NCI-H2081 treated with DMSO at 0.1 percent for 48 hours (cell line): ENCODE results near the gene DHX58.
"Not testable (repeated sequence)": the region's sequence is repeated elsewhere in the genome, so short reads cannot be mapped to it uniquely, and the experiment has no call there.

ENCODE experiments used
- DNase-seq: peaks from one replicate; lab custom pipeline; 2025; lab: John Stamatoyannopoulos, UW

DHX58 gene

DNA sequence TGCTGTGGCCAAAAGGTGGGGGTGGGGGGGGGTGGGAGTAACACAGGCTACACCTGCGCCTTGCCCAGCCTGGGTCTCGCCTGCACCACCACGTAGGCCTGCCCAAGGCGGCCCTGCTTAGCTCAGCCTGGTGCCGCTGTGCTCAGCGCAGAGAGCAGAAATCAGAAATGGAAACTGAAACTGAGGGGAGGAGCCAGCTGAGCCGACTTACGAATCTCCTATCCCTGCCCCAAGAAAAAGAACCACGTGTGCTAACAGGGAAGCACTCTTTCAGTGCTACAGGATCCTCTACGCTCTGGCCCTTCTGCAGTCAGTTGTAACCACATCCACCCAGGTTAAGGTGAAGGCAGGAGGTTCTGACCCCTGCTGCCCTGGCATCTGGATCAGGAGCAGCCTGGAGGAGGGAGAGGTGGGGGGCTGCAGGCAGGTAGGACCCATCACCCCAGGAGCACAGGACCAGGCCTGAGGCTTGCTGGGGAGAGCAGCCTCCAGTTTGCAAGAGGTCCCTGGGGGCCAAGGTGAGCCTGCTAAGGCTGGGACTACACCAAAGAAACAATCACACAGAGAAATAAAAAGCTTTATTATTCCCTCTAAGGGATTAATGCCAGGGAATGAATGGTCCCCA, at the start of gene DHX58:
Gene DHX58 (minus strand): TSS at position 163 of the 625 bp plus-strand sequence. CDS start 822 bp downstream, outside the sequence.
- no peak for DNase-seq

- no peak for DNase-seq
Observed at GRCh38 chr17:42160531-42160910, 48.0 kb upstream of the DHX58 start.

- DNase-seq, result no peak
Observed at GRCh38 chr17:42159796-42160530, 47.4 kb upstream of the DHX58 start.

DNA sequence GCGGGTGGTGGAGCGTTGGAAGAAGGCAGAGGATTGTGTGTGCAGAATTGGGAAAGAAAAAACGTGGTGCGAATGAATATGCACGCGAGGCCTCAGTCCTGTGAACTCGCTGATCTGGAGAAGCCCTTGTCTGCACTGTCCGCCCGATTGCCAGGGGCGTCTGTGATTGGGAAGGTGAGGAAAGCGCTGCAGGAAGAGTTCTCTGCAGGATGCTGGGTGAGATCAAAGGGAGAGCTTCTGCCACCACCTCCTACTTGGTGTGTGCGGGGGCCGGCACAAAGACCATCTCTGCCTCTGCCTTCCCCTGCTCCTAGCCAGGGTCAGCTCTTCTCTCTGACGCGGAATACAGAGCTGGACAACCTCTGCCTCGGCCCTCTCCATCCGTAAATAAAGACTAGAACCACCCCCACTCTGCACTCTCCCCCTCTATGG, 43.1 kb upstream of the DHX58 start:
- no peak for DNase-seq

DNA sequence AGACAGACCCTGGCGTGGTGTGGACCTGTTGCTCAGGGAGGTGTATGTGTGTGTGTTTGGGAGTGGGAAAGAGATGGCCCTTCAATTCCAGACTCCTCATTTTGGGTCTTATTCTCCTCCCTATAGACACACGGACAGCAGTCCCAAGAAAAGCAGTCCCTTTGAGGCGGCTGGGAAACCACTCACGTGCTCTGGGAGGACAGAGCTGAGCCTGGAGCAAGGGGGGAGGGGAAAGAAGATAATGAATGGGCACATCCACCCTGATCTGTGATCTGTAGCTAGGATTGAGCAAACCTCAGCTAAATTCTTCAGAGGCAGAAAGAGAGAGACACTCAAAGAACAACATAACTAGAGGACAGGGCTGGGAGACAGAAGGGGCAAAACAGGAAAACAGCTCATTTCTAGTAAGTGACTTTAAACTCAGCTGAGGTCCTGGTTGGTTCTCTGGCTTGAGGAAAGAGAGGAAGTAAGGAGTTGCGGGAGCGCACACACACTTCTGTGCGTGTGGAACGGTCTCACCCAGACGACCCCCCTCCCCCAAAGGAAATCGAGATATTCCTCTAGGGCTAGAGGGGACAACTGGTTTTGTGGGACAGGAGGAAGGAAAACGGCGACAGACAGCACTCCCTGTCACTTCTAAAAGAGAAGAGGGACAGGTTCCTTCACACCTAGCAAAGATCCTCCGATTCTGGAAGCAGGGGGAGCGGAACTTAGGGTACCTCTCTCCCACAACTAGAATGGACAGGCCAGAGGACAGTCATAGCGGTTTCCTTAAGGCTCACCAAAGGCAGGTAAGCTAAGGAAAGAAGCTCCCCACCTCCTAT, 41.6 kb upstream of the DHX58 start:
- no peak for DNase-seq

DNA sequence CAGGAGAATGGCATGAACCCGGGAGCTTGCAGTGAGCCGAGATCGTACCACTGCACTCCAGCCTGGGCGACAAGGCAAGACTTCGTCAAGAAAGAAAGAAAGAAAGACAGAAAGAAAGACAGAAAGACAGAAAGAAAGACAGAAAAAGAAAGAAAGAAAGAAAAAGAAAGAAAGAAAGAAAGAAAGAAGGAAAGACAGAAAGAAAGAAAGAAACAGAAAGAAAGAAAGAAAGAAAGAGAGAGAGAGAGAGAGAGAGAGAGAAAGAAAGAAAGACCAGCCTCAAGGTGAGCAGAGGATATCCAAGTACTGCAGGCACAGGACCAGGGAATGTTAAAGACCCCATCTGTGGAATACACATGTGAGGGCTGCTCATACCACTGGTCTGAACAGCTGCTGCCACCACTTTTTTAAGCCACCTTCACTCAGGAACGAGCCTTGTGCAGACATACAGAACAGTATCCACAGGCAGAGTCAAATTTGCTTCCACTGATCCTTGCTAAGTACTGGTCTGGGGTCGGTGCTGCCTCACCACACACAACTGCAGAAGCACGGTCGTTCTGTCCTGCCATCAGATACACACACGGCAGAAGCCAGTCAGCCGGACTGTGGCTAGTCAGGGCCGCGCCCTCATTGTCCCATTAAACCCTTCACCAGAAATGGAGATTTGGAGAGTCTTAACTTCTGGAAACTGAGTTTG, 34.5 kb upstream of the DHX58 start:
- no peak for DNase-seq

DNA sequence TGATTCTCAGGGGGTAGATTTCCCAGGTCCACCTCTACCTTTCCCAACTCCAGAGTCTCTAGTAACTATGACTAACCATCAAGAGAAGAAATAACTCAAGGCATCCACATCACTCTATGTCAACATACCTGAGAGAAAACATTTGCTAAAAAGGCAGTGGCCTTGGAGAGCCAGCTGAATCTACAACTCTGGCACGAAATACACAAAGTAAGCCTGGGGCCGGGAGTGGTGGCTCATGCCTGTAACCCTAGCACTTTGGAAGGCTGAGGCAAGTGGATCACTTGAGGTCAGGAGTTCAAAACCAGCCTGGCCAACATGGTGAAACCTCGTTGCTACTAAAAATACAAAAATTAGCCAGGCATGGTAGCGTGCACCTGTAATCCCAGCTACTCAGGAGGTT, 30.6 kb upstream of the DHX58 start:
- not testable (repeated sequence) for DNase-seq

DNA sequence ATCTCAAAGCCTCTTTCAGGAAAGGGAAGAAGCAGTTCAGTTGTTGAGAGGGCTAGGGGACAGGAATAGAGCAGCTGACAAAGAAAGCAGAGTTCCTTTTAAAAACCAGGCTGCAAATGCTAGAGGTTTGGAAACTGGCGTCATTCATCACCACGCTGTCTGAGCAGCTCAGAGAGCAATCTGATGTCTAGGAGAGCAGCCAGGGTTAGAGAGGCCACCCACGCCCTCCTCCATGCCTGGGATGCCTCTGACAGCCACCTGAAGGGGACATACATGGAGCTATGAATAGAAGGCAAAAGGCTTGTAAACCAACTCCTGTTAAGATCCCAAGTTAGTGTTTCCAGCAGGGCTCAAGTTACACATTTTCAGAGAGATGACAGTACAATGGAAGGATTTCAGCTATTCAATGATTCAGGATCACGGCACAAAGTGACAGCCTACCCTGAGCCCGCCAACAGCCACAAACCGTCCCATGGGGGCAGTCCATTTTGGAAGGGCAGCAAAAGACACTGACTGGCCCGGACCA, 29.9 kb upstream of the DHX58 start:
- no peak for DNase-seq

DNA sequence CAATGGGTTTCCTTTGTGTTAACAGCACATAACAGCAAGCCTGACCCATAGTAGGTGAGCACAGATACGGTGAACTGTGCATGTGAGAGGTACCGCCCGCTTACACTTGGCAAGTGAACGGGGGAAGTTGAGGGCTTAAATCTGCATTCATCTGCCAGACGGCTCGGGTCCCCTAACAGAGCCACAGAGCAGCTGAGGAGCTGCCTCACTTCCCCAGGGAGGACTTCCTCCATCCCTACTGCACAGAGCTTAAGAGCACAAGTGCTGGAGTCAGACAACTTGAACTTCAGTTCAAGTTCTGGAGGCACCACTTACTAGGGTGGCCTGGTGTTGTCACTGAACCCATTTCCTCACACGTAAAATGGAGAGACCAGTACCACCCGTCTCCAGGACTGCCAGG, 28.9 kb upstream of the DHX58 start:
- DNase-seq, result no peak

DNA sequence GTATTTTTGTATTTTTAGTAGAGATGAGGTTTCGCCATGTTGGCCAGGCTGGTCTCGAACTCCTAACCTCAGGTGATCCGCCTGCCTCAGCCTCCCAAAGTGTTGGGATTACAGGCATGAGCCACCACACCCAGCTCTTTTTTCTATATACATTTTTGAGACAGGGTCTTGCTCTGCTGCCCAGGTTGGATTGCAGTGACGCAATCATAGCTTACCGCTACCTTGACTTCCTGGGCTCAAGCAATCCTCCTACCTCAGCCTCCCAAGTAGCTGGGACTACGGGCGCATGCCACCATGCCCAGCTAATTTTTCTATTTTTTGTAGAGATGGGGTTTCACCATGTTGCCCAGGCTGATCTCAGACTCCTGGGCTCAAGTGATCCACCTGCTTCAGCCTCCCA, 28.2 kb upstream of the DHX58 start:
- DNase-seq, result not testable (repeated sequence)

GRCh38 chr17:42138749-42139492, 26.4 kb upstream of the DHX58 start:
- no peak for DNase-seq

- no peak for DNase-seq
Observed at GRCh38 chr17:42136654-42137051, 24.1 kb upstream of the DHX58 start.

DNA sequence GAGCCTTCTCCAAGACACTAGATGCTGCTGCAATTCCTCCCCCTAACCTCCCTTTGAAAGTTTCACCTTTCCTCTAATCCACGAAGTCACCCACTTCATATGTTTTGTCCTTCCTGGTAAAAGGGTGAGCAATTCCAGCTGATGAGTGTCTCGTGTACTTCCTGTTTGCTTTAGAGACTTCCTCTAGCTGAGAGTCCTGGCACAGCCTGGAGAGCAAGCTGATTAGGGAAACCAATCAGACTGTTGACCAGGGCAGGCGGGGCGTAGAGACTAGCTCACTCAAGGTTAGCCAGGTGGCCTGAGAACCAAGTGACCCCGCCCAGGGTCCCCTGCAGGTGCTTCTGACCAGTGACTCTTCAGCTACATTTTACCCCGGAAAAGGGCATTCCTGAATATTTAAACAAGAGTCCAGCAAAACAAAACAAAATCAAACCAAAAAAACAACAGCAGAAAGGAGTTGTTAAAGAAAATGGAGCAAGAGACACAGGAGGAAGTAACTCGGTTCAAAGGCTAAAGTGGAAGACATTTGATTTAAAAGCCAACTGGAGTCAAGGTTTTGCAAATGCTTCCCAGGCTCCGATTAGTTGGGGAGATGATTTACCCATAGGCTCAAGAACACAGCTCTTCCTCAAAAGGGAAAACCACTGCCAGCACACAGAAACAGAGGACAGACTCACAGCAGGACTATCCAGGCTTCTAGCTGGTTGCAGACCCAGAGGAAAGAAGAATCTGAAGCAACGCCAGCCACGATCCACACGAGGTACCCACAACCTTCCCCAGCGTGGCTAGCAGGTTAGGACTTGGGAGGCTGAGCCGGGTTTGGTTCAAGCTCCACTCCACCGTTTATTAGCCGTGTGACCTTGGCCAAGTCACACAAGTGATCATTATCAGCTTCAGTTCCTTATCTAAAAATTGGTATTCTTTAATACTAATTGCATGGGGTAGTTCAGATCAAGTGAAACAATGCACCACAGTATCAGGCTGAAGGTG, 23.4 kb upstream of the DHX58 start:
- no peak for DNase-seq

DNA sequence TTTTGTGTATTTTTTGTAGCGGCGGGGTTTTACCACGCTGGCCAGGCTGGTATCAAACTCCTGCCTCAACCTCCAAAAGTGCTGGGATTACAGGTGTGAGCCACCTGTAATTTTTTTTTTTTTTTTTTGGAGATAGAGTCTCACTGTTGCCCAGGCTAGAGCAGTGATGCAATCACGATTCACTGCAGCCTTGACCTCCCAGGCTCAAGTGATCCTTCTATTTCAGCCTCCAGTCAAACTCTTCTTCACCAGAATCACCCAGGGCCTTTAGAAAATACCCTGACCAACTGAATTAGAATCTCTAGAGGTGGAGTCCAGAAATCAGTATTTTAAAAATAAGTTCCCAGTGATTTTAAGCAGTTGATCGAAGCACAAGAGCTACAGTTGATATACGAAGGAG, 22.6 kb upstream of the DHX58 start:
- no peak for DNase-seq

- DNase-seq, result no peak
Observed at GRCh38 chr17:42133461-42134041, 21.0 kb upstream of the DHX58 start.

GRCh38 chr17:42132941-42133340, 20.4 kb upstream of the DHX58 start:
- no peak for DNase-seq

DNA sequence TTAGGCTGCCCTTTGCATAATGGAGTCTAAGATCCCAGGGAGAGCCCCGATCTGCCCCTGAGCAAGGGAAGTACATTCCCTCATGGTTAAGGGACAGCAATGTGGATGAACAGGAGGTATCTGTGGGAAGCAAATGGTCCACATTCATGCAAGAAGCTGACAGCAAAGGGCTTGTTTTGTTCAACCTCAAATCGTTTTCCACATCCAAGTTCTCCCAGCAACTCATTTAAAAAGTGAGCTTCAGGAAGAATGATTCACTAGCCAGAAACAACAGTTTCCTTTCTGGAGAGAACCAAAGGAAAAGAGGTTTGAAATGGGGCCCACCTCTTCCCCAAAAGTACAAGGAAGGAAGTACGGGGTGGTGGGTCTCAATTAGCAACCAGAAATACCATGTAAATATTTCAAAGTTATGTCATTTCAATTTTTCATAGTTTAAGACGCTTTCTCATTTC, 19.5 kb upstream of the DHX58 start:
- no peak for DNase-seq

- no peak for DNase-seq
Observed at GRCh38 chr17:42131232-42131631, 18.7 kb upstream of the DHX58 start.

- DNase-seq, result no peak
Observed at GRCh38 chr17:42130310-42130936, 17.9 kb upstream of the DHX58 start.
